ENCODE data around the gene SLC8A1.

DNA sequence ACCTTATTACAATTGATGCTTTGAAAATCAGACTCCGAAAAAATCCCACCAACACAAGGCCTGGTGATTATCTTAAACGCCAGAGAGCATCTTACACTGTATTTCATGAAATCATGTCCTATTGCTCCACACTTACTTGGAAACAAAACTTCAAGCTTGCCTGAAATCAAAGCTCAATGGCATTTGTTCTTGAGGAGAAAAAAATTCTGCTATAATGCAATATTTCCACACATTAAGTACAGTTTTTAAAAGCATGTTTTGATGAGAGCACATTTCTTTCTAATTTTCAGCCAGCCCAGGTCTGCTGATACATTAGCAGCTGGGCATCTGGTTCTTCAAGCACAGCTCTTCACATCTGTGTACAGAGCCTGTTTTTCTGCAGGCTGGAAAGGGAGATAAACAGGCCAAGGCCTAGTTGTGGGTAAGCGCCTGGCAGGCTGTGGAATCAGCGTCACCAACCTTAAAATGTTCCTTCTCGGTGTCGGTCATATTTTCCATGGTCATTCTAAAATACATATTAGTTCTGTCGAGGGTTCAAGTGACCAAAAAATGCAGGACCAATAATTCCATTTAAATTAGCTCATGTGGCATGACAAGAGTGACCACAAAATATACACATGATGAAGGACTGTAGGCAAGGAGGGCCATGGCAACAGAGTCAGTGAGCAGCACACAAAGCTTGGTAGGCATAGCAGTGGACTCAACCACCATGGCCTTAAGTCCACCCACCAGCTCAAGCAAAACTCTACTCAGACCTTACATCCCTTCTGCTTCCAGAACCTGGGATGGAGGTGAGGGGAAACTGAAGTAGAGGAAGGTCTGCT is 20.9 kb downstream of the SLC8A1 start:
- no peak for TF ChIP-seq EZH2 (IDR thresholded peaks at IDR 0.05; ENCODE audit: low read length, missing control alignments)
- TF ChIP-seq, protein P1, sequence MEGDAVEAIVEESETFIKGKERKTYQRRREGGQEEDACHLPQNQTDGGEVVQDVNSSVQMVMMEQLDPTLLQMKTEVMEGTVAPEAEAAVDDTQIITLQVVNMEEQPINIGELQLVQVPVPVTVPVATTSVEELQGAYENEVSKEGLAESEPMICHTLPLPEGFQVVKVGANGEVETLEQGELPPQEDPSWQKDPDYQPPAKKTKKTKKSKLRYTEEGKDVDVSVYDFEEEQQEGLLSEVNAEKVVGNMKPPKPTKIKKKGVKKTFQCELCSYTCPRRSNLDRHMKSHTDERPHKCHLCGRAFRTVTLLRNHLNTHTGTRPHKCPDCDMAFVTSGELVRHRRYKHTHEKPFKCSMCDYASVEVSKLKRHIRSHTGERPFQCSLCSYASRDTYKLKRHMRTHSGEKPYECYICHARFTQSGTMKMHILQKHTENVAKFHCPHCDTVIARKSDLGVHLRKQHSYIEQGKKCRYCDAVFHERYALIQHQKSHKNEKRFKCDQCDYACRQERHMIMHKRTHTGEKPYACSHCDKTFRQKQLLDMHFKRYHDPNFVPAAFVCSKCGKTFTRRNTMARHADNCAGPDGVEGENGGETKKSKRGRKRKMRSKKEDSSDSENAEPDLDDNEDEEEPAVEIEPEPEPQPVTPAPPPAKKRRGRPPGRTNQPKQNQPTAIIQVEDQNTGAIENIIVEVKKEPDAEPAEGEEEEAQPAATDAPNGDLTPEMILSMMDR (conservative IDR thresholded peaks at IDR 0.05 in 1 of 2, IDR thresholded peaks at IDR 0.05 in 1 of 2; ENCODE audit: low read depth in 1 of 2, low read length in 2 of 2) = no peak
